Stimulated activated CD4-positive, alpha-beta T cell treated with anti-CD3 and anti-CD28 coated beads, Interleukin-15, amount 100 ng/mL, for 48 hours (primary cell): ENCODE results near the gene RPS4Y1.
A peak's percentile ranks its signal among the peaks of the same experiment; 100 is the strongest.

Source experiments
- DNase-seq, 2 donors: peaks; one replicate each; pipeline ENCODE4 v3.0.0-alpha.2; 2020; ENCODE audit warnings: low read depth in 2 of 2

RPS4Y1 gene

DNA sequence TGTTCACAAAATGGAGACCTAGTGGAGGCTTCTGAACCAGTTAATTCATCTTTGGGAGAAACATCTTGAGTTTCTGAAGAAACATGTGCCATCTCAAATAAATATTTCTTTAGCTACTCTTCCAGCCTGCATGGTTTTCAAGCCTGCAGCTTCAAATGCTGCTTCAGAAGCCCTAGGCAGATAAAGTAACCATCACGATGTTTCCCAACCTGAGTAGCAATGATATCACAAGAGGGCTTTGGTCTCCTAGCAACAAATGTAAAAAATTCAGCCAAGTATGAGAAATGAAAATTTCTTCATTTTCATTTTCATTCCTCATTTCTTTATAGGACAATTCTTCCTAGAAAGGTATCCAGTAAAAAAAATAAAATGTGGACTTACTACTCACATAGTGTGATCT is 42.2 kb downstream of the RPS4Y1 start:
- no peak for DNase-seq

DNA sequence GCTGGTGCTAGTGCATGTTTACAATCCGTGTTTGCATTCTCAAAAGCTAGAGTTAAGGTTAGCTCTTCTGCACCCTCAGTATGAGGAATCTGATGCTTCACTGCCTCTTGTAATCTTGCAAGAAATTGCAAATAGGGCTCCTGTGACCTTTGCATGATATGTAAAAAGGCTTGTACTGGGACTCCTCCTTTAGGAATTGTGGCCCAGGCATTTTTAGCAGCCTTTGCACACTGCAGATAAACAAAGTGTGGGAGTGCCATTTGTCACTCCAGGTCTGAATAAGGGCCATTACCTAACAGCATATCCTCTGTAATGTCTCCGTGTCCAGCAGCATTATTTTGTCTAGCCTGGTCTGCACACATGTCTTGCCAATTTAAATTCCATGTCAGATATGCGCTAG is 44.5 kb downstream of the RPS4Y1 start:
- no peak for DNase-seq

DNA sequence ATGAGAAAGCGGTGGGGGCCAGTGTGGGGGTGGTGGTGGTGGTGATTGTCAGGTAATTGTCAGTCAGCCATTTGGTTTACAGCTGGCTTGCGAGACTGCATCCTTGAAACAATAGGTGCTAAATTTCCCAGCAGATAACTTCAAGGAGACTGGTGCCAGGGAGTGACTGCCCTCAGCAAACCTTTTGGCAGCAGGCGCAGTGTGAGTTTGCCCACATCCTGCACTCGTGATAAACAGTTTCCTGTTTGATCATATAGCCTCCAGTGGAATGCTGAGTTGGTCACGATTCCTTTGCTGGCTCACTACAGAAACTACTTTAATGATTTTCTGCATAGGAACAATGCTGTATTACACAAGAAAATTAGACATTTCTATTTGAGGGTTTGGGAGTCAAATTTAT is 46.0 kb downstream of the RPS4Y1 start:
- peak in 1 of 2 donors; percentile 13 for DNase-seq

DNA sequence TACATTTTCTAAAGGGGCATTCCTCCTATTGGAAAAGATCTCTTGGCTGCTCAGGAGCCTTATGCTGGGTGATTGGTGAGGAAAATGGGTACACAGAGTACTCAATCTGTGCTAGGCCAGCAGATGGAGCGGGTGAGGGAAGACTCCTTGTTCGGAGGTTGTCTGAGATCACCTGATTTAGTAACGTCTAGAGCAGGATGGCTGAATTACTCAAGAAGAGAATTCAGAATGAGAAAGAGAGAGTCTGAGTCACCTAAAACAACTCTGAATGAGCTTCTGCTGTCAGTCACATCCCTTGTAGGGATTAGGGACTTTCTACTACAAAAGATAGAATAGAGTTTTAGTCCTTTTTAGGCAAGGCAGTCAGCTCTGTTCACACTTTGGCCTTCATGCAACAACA is 46.6 kb downstream of the RPS4Y1 start:
- DNase-seq = peak in 1 of 2 donors; percentile 2

DNA sequence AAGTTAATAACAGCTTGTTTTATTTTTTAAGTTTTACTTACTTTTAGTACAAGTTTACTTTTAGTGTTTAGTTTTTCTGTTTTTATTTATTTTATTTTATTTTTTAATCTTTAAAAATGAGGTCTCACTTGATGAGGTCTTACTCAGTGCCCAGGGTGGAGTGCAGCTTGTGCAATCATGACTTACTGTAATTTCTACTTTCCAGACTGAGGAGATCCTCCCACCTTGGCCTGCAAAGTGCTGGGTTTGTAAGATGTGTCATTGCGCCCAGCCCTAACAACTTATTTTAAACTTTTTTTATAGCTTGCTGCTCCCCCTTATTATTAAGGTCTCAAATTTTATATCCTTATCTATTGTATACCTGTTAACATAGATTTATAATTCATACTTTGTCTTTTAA is 52.1 kb downstream of the RPS4Y1 start:
- DNase-seq = no peak

DNA sequence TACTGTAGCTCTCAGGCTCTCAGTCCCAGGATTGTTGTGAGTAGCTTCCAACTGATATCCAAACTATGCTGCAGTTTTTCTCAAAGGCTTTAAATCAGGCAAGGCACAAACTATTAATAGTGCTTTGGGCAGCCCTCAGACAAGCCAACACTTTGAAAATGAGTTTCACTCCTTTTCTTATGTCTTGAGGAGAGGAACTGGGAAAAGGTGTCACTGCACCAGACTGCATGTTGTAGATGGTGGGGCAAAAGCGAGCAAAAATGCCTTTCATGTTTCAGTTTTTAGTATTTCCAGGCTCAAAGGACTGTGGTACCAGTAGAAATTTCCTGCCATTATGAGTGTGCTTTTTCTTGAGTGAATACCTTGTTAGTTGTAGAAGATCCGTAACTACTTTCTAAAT is 54.6 kb downstream of the RPS4Y1 start:
- DNase-seq = no peak

DNA sequence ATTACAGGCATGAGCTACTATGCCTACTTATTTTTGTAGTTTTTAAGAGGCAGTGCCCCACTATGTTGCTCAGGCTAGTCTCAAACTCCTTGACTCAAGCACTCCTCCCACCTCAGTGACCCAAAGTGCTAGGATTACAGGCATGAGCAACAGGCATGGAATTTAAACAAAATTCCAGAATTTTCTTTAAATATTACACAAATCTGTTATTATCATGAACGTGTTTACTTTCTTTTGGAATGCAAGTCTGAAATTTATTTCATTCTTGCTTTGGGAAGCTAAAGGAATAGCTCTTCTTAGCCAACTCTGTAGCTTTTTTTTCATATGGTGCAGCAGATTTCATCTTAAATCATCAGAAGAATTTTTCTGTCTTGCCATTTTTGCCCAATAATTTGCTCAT is 66.0 kb downstream of the RPS4Y1 start:
- no peak for DNase-seq

DNA sequence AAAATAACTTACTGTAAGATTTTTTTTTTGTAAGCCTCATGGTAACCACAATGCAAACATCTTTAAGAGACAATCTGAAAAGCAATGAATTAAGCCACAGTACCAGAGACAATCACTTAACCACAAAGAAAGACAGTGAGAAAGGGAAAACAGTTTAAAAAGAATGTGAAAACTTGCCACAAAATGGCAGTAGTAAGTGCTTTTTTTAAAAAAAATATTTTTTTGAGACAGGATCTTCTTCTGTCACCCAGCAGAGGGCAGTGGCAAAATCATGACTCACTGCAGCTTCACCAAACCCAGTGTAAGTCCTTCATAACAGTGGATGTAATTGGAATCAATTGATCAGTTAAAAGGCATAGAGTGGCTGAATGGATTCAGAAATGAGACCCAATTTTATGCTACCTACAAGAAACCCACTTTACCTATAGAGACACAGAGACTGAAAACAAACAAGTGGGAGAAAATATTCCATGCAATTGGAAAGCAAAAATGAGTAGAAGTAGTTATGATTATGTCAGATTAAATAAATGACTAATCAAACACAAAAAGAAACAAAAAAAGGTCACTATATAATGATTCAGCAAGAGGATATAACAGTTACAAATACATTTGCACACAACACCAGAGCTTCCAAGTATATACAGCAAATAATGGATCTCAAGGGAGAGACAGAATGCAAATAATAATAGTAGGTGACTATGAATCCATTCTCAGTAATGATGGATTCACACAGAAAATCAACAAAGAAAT is 71.8 kb downstream of the RPS4Y1 start:
- DNase-seq = no peak
